K562 (cell line): ENCODE measurements around the gene P2RX1. TPM values are rescaled to one million over a fixed set of nuclear protein-coding genes. Genes with fewer than 3 reads are reported as not detected.
A peak's percentile ranks its signal among the peaks of the same experiment; 100 is the strongest.

Experiments
- COPS2 ChIP-seq: fragments of 450-650 bp; conservative IDR thresholded peaks from 2 replicates; pipeline ENCODE4 v1.6.1; 2016; ENCODE audit warnings: mild to moderate bottlenecking, moderate library complexity
- ETV5 ChIP-seq: sonication (generic); formaldehyde crosslinking; IDR thresholded peaks from 2 replicates; pipeline ENCODE4 v1.4.0; 2020; ENCODE audit warnings: low read depth, mild to moderate bottlenecking, missing genetic modification reagents
- GATAD2A ChIP-seq: fragments of 450-650 bp; IDR thresholded peaks from 2 replicates; pipeline ENCODE4 v1.6.1; 2017
- HSF4 ChIP-seq: fragments of 250-450 bp; sonication (Bioruptor Pico); IDR thresholded peaks from 2 replicates; pipeline ENCODE4 v2.1.2; 2022; ENCODE audit warnings: mild to moderate bottlenecking, moderate library complexity, borderline replicate concordance
- KLF10 ChIP-seq: fragments of 250-450 bp; sonication (Bioruptor Pico); IDR thresholded peaks from 2 replicates; pipeline ENCODE4 v1.6.1; 2021; ENCODE audit warnings: matching md5 sums
- MAZ ChIP-seq, 2 experiments: fragments of 450-650 bp in 1 of 2; sonication (generic) in 1 of 2; formaldehyde crosslinking; IDR thresholded peaks in 1 of 2; conservative IDR thresholded peaks in 1 of 2; 2 replicates each; pipeline versions ENCODE4 v1.4.0 to v1.5.0; 2020; ENCODE audit warnings: mild to moderate bottlenecking in 1 of 2, missing genetic modification reagents in 1 of 2
- POLR3G ChIP-seq: IDR thresholded peaks from 2 replicates; pipeline ENCODE4 v1.6.1; 2011; ENCODE audit not compliant: insufficient read length, insufficient replicate concordance; ENCODE audit errors: extremely low read depth
- RFX1 ChIP-seq: fragments of 450-650 bp; IDR thresholded peaks from 2 replicates; pipeline ENCODE4 v1.6.1; 2016; ENCODE audit warnings: mild to moderate bottlenecking, moderate library complexity
- ZC3H8 ChIP-seq: fragments of 450-650 bp; IDR thresholded peaks from 2 replicates; pipeline ENCODE4 v1.6.1; 2017
- ZFP1 ChIP-seq: fragments of 450-650 bp; formaldehyde crosslinking; IDR thresholded peaks from 2 replicates; pipeline ENCODE4 v1.4.0; 2020; ENCODE audit warnings: mild to moderate bottlenecking, mixed read lengths
- ZNF146 ChIP-seq: IDR thresholded peaks from one replicate; pipeline ENCODE4 v1.6.1; 2018; ENCODE audit warnings: missing compliant biosample characterization; ENCODE audit not compliant: unreplicated experiment
- ZNF324 ChIP-seq: fragments of 250-450 bp; sonication (Bioruptor Pico); IDR thresholded peaks from 2 replicates; pipeline ENCODE4 v1.4.0; 2020; ENCODE audit warnings: mild to moderate bottlenecking
- polyA plus RNA-seq, 8 experiments: library from polyadenylated mRNA; depleted of rRNA in 4 of 8; stranded (reverse) in 5 of 8; unstranded in 3 of 8; fragments of >200 nt; fragmentation: Nextera tagmentation in 2 of 8; fragmentation: Illumina TruSeq in 1 of 8; extraction: Ambion mirVana in 2 of 8; extraction: Trizol in 1 of 8; gene quantifications; 2 replicates each; pipeline versions ENCODE4 v1.2.1 to v1.2.3, GENCODE V29; 2011 to 2014; ENCODE audit warnings: inconsistent platforms in 1 of 8, missing spikeins in 1 of 8
- total RNA-seq, 7 experiments: library from RNA; depleted of rRNA in 6 of 7; stranded (reverse); fragments of >200 nt in 6 of 7; fragmentation: Illumina TruSeq in 2 of 7; extraction: Trizol in 2 of 7; gene quantifications; 2 replicates each; pipeline versions ENCODE4 v1.2.1 to v1.2.3, GENCODE V29; 2011 to 2021; ENCODE audit warnings: low replicate concordance in 1 of 7
- TF ChIP-seq, protein P1 (sequence below): fragments of 450-650 bp; IDR thresholded peaks from 2 replicates; pipeline ENCODE4 v1.6.1; 2017; ENCODE audit warnings: mild to moderate bottlenecking, moderate library complexity
- TF ChIP-seq, protein P2 (sequence below): IDR thresholded peaks from 2 replicates; pipeline ENCODE4 v1.6.1; 2012; ENCODE audit warnings: low read depth, low read length, improper control_type of control experiment, borderline replicate concordance
- TF ChIP-seq, protein P3 (sequence below): fragments of 450-650 bp; IDR thresholded peaks from 2 replicates; pipeline ENCODE4 v1.6.1; 2017; ENCODE audit warnings: antibody characterized with exemption
- TF ChIP-seq, protein P4 (sequence below), 2 experiments: fragments of 450-650 bp in 1 of 2; sonication (generic) in 1 of 2; formaldehyde crosslinking; conservative IDR thresholded peaks; 2 replicates each; pipeline versions ENCODE4 v1.4.0 to v1.8.1; 2020 to 2022; ENCODE audit warnings: mild to moderate bottlenecking in 1 of 2, missing genetic modification reagents in 1 of 2
- TF ChIP-seq, protein P5 (sequence below), 2 experiments: fragments of 200-800 bp in 1 of 2; sonication (Bioruptor generic) in 1 of 2; sonication (generic) in 1 of 2; formaldehyde crosslinking in 1 of 2; IDR thresholded peaks in 1 of 2; conservative IDR thresholded peaks in 1 of 2; 2 replicates each; pipeline versions ENCODE4 v1.5.0 to v1.6.1; 2016 to 2020; ENCODE audit warnings: missing compliant biosample characterization in 1 of 2, missing genetic modification characterization in 1 of 2, missing genetic modification reagents in 1 of 2
- TF ChIP-seq, protein P6 (sequence below): sonication (generic); formaldehyde crosslinking; IDR thresholded peaks from 2 replicates; pipeline ENCODE4 v1.4.0; 2020; ENCODE audit warnings: mild to moderate bottlenecking, missing genetic modification reagents

P2RX1 gene
- total and polyA plus RNA-seq, 9 of the 15 experiments (the other 6 are each of a cell fraction or from before 2014, with no cell fraction given) = 0.27 to 20.3 (median 10.3) TPM

DNA sequence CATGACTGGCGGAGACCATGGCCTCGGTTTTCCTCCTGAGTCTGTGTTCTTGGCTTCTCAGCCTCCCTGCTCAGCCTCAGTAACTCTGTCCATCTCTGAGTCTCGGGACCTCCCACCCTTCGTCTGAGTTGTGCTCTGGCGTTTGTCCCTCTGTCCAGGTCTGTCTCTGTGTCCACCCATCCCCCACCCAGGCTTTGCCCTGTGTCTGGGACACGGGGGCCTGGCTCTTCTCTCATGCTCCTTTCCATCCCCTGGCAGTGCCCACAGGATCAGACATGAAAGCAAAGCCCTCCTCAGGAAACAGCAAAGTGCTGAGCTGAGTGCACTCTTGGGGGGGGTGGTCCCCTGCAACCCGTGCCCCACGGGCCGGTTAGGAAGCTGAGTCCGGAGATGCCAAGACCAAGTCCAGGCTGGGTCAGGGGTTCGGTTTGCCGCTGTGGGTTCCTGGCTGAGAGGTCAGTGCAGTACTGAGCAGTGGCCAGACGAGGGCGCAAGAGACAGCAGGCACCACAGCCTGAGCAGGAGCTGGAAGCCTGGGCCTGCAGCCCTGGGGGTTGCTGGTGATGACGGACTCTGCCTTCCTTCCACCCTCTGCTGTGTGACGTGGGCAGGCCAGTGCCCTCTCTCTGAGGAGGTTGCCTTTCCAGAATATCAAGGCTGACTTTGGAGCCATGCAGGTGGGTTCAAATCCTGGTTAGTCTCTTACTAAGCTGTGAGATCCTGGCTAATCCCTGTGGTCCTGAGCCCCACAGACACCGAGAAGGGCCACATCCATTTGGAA is 2.5 kb downstream of the P2RX1 start (continued):
- TF ChIP-seq HSF4 (CRISPR knock-in tag) (peak; percentile 19; the same call in 1 of the 2 replicates), ZC3H8 (no peak), ZFP1 (no peak), MAZ (CRISPR knock-in tag; conservative IDR thresholded peaks at IDR 0.05 in 1 of 2, IDR thresholded peaks at IDR 0.05 in 1 of 2) (0 out of 4 replicates have a peak, but pooled peaks of 1 of the 2 experiments have one; percentile 45), KLF10 (CRISPR knock-in tag) (no peak), GATAD2A (no peak), ZNF324 (no peak), POLR3G (no peak), COPS2 (no peak), RFX1 (no peak), ZNF146 (CRISPR knock-in tag) (no peak), ETV5 (CRISPR knock-in tag) (peak; percentile 59; the same call in 1 of the 2 replicates)
- TF ChIP-seq, protein P1, sequence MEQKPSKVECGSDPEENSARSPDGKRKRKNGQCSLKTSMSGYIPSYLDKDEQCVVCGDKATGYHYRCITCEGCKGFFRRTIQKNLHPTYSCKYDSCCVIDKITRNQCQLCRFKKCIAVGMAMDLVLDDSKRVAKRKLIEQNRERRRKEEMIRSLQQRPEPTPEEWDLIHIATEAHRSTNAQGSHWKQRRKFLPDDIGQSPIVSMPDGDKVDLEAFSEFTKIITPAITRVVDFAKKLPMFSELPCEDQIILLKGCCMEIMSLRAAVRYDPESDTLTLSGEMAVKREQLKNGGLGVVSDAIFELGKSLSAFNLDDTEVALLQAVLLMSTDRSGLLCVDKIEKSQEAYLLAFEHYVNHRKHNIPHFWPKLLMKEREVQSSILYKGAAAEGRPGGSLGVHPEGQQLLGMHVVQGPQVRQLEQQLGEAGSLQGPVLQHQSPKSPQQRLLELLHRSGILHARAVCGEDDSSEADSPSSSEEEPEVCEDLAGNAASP = no peak
- TF ChIP-seq, protein P2, sequence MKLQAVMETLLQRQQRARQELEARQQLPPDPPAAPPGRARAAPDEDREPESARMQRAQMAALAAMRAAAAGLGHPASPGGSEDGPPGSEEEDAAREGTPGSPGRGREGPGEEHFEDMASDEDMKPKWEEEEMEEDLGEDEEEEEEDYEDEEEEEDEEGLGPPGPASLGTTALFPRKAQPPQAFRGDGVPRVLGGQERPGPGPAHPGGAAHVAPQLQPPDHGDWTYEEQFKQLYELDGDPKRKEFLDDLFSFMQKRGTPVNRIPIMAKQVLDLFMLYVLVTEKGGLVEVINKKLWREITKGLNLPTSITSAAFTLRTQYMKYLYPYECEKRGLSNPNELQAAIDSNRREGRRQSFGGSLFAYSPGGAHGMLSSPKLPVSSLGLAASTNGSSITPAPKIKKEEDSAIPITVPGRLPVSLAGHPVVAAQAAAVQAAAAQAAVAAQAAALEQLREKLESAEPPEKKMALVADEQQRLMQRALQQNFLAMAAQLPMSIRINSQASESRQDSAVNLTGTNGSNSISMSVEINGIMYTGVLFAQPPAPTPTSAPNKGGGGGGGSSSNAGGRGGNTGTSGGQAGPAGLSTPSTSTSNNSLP = no peak
- TF ChIP-seq, protein P3, sequence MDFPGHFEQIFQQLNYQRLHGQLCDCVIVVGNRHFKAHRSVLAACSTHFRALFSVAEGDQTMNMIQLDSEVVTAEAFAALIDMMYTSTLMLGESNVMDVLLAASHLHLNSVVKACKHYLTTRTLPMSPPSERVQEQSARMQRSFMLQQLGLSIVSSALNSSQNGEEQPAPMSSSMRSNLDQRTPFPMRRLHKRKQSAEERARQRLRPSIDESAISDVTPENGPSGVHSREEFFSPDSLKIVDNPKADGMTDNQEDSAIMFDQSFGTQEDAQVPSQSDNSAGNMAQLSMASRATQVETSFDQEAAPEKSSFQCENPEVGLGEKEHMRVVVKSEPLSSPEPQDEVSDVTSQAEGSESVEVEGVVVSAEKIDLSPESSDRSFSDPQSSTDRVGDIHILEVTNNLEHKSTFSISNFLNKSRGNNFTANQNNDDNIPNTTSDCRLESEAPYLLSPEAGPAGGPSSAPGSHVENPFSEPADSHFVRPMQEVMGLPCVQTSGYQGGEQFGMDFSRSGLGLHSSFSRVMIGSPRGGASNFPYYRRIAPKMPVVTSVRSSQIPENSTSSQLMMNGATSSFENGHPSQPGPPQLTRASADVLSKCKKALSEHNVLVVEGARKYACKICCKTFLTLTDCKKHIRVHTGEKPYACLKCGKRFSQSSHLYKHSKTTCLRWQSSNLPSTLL = no peak
- TF ChIP-seq, protein P4, sequence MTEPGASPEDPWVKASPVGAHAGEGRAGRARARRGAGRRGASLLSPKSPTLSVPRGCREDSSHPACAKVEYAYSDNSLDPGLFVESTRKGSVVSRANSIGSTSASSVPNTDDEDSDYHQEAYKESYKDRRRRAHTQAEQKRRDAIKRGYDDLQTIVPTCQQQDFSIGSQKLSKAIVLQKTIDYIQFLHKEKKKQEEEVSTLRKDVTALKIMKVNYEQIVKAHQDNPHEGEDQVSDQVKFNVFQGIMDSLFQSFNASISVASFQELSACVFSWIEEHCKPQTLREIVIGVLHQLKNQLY (CRISPR knock-in tag; conservative IDR thresholded peaks at IDR 0.05) = no peak
- TF ChIP-seq, protein P5, sequence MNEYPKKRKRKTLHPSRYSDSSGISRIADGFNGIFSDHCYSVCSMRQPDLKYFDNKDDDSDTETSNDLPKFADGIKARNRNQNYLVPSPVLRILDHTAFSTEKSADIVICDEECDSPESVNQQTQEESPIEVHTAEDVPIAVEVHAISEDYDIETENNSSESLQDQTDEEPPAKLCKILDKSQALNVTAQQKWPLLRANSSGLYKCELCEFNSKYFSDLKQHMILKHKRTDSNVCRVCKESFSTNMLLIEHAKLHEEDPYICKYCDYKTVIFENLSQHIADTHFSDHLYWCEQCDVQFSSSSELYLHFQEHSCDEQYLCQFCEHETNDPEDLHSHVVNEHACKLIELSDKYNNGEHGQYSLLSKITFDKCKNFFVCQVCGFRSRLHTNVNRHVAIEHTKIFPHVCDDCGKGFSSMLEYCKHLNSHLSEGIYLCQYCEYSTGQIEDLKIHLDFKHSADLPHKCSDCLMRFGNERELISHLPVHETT (CRISPR knock-in tag; conservative IDR thresholded peaks at IDR 0.05 in 1 of 2, IDR thresholded peaks at IDR 0.05 in 1 of 2) = no peak
- TF ChIP-seq, protein P6, sequence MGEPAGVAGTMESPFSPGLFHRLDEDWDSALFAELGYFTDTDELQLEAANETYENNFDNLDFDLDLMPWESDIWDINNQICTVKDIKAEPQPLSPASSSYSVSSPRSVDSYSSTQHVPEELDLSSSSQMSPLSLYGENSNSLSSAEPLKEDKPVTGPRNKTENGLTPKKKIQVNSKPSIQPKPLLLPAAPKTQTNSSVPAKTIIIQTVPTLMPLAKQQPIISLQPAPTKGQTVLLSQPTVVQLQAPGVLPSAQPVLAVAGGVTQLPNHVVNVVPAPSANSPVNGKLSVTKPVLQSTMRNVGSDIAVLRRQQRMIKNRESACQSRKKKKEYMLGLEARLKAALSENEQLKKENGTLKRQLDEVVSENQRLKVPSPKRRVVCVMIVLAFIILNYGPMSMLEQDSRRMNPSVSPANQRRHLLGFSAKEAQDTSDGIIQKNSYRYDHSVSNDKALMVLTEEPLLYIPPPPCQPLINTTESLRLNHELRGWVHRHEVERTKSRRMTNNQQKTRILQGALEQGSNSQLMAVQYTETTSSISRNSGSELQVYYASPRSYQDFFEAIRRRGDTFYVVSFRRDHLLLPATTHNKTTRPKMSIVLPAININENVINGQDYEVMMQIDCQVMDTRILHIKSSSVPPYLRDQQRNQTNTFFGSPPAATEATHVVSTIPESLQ (CRISPR knock-in tag) = no peak
